ENCODE results near the gene MAGIX.
"Not testable (repeated sequence)": the region's sequence is repeated elsewhere in the genome, so short reads cannot be mapped to it uniquely, and the experiment has no call there.

MAGIX gene

GRCh38 chrX:49163555-49164419, 1.2 kb downstream of the MAGIX start:
- FAIRE-seq = no peak

DNA sequence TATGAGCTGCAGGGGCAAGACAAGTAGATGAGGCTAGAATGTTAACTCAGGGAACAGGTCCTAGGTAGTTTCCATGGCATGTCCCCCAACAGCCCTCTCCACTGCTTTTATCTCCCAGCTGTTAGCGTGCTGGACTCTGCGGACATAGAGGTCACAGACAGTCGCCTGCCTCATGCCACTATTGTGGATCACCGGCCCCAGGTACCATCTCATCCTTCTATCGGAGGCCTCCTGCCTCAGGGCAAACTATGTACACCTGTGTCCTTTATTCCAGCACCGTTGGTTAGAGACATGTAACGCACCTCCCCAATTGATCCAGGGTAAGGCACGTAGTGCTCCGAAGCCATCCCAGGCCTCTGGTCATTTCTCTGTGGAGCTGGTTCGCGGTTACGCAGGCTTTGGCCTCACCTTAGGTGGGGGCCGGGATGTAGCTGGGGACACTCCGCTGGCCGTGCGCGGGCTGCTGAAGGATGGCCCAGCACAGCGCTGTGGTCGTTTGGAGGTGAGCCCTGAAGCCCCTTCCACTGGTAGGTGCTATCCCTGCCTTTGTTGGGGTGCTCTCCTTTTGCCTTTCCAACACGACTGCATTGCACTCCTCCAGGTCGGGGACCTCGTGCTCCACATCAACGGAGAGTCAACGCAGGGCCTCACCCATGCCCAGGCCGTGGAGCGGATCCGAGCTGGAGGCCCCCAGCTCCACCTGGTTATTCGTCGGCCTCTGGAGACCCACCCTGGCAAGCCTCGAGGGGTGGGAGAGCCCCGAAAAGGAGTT, 2.2 kb downstream of the MAGIX start:
- no peak for FAIRE-seq

GRCh38 chrX:49165901-49166881, 3.6 kb downstream of the MAGIX start:
- FAIRE-seq = no peak

- no peak for FAIRE-seq
Observed at GRCh38 chrX:49166914-49167739, 4.6 kb downstream of the MAGIX start.

- no peak for FAIRE-seq
Observed at GRCh38 chrX:49167740-49168108, 5.2 kb downstream of the MAGIX start.

- no peak for FAIRE-seq
Observed at GRCh38 chrX:49171752-49172279, 9.3 kb downstream of the MAGIX start, which contains the start of gene PLP2. Gene PLP2, plus strand, starts transcription at chrX:49171898. Its CDS starts 103 bp downstream, at chrX:49172001.

- FAIRE-seq = no peak
Observed at GRCh38 chrX:49172280-49172780, 9.8 kb downstream of the MAGIX start.

DNA sequence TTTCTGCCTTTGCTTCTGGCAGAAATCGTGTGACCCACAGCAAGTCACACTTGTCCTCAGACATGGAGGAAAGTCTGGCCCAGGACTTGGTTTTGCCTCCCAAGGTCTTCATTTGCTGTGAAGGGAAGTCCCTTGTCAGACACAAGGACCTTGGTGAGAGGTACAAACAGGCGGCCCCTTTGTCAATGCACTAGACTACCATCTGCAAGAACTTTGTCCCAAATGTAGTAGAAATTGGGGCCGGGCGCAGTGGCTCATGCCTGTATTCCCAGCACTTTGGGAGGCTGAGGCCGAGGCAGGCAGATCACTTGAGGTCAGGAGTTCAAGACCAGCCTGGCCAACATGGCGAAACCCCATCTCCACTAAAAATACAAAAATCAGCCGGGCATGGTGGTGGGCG, 11.0 kb downstream of the MAGIX start:
- not testable (repeated sequence) for FAIRE-seq

DNA sequence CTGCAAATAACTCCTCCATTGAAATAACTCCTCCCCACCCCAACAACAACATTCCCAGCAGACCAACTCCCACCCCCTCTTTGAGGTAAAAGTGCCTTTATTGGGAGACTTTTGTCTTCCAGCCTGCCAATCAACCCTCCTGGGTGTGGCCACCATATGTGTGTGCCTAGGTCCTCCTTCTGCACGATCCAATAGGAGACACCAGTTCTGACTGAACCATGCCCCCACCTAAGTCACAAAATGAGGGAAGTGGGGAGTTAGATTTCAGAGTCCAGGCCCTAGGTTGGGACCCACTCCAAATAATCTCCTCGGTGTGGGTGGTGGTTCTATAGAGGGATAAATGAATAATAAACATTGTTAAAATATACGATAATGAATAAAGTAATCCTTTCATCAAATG, 12.2 kb downstream of the MAGIX start:
- no peak for FAIRE-seq

DNA sequence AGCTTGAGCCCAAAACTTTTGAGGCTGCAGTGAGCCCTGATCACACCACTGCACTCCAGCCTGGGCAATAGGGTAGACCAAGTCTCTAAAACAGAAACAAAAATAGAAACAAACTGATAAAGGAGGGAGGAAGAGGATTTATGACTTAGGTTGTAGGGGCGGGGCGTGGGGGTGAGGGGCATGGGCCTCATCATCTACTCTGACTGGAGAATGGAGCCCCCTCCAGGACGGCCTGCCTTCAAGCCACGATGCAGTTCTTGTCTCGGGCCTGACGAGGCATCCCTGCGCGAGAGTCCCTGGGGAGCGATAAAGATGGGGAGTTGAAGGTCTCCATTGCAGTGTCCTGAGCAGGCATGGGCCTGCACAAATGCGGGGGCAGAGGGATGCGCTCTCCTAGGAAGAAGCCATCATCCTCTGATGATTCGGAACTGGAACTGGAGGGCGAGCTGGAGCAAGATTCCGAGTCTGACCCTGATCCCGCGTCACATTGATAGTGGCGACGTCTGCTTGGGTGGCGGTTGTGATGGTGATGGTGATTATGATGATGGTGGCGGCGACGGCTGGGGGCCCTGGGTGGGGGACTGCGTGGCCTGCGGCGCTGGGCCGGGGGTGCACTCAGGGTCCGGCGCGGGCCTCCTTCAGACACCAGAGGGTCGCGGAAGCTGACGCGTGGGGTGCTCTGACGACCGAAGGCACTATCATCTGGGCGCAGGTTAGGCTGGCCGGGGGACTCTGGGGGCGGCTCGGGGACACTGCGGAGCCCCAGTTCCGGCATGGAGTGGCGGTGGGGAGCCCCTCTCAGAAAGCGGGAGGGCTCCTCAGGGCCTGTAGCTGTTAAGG, 13.1 kb downstream of the MAGIX start:
- no peak for FAIRE-seq

- no peak for FAIRE-seq
Observed at GRCh38 chrX:49176421-49177326, 14.1 kb downstream of the MAGIX start.

DNA sequence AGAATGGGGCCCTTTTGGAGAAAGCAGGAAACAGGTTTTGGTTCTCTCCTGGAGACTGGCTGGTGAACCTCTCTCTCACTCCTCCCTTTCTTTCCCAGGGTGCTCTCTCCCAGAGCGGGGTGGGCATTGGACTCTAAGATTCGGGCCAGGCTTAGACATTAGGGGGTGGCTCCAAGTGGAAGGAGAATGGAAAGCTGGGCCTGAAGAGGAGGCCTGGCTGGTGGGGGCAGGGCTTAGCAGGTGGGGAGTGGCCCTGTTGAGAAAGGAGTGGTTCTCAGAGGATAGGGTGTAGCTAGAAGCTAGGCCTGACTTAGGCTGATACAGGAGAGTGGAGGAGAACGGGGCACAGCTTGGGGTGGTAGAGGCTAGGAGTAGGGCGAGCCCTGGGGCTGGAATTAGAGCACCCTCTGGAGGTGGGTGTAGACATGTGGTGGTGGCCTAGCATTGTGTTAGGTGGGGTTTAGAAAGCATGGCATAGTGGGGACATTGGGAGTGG, 14.8 kb downstream of the MAGIX start:
- no peak for FAIRE-seq

GRCh38 chrX:49177873-49178480, 15.4 kb downstream of the MAGIX start:
- no peak for FAIRE-seq

DNA sequence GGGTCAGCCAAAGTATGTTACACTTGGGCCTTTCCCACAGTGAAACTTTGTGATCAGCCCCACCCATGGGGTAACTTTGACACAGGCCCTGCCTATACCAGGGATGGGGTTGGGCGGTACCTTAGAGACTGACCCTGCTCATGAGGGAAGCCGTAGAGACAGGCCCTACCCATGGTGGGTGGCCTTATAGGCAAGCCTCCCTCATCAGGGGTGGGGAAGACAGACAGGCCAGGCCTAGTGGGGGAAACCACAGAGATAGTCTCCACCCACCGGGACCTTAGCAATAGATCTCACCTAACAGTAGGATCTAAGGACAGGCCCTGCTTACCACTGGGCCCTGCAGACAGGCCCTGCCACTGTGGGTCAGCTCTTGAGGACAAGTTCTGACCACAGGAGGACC, 16.0 kb downstream of the MAGIX start:
- no peak for FAIRE-seq

- FAIRE-seq = no peak
Observed at GRCh38 chrX:49179358-49179757, 16.8 kb downstream of the MAGIX start.

- no peak for FAIRE-seq
Observed at GRCh38 chrX:49183701-49184281, 21.2 kb downstream of the MAGIX start.

DNA sequence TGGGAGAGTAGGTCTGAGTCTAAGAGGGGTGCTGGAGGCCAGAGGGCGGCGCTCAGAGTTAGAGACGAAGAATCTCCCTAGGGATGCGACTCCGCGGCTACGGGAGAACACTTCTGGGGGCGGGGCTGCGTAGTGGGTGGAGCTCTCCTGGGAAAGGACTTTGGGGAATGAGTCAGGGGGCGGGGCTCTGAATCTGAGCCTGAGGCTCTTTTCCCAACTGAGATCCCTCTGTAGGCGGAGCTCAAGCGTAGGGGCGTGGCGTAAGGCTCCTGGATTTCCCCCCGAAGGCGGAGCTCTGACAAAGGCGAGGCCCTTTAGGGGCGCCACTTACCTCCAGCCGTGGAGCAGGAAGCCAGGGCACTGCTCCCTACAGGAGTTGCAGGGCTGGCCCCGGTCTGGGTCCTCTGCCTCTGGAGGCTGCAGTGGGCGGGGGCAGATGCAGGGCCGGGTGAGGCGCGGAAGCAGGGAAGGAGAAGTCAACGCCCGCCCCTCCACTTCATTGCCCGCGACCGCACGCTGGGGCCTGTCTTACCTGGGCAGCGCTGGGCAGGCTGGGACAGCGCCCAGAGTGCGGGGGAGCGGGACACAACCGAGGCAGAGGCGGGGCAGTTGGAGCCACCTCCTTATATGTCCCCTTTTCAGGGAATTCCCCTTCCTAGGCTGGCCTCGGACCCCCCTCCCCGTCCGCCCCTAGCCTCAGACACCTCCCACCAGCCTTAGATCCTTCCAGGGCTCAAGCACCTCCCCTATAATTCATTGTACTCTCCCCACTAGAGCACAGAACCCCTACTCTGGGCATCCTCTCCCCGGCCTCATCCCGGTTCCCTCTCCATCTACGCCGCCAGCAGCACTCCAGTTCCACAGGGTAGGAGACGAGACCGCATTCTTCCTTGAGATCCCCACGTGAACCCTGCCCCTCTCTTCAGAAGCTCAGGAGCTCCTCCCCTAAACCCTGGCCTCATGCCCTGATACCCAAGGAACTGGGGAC, 22.0 kb downstream of the MAGIX start:
- FAIRE-seq = peak; percentile 52
